Erythroblast (primary cell): ENCODE measurements around the gene UGT1A3.

Experiments
- GATA1 ChIP-seq: IDR thresholded peaks from 2 replicates; pipeline ENCODE4 v1.6.1; 2011; ENCODE audit warnings: low read depth, mild to moderate bottlenecking, control low read depth, low read length, moderate library complexity
- POLR2A ChIP-seq: IDR thresholded peaks from 2 replicates; pipeline ENCODE4 v1.6.1; 2011; ENCODE audit warnings: mild to moderate bottlenecking, low read length

DNA sequence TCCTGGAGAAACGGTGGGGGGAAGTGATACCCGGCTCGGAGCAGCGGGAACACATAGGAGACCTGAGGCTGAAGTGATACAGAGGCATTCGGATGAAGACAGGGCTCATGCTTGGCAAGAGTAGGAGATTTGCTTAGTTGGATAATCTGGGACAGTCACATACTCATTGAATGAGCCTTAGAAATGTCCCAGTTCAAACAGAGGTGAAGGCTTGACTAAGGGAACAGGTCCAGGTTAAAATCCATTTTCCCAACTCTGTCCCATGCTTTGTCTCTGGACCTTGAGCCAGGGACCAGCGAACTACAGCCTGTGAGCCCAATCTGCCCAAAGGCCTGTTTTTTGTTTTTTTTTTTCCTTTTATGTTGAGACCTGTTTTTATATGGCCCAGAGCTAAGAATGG, 34.9 kb upstream of the UGT1A3 start:
- TF ChIP-seq POLR2A (no peak), GATA1 (no peak)
